ENCODE data around the gene PLCB3. TPM values are rescaled to one million over a fixed set of nuclear protein-coding genes. Genes with fewer than 3 reads are reported as not detected.

PLCB3 gene
- total RNA-seq, 1 experiment from 2014 or later: 40.6 TPM

GRCh38 chr11:64286801-64287159 lies 35.5 kb downstream of the PLCB3 start:
- POLR2A ChIA-PET: no interaction called here
- CTCF ChIA-PET: no interaction called here
- Histone ChIP-seq H3K9me3 (no peaks in the 10 kb centered on the region), H3K27me3 (replicated peaks; ENCODE audit: control insufficient read depth, insufficient read depth, low read length) (no peaks in the 10 kb centered on the region), H3K36me3 (ENCODE audit: control insufficient read depth, insufficient read depth, low read length) (no peaks in the 10 kb centered on the region; the same call in 1 of the 2 replicates), H3K4me1 (peaks cover 11% of the 10 kb centered on the region), H3K4me3 (ENCODE audit: low read depth, low read length) (no peak overlapping the region)
- H3K4me1 Mint-ChIP-seq (ENCODE audit: low read depth, unreplicated experiment): peaks cover 9% of the 10 kb centered on the region
- peaks cover 5% of the 10 kb centered on the region for H3K27me3 Mint-ChIP-seq (ENCODE audit: insufficient read depth, unreplicated experiment)
- H3K9me3 Mint-ChIP-seq (ENCODE audit: unreplicated experiment): no peaks in the 10 kb centered on the region
- TF ChIP-seq CTCF (IDR thresholded peaks at IDR 0.05; ENCODE audit: insufficient read depth in 1 of 2, low read depth in 1 of 2, low read length in 1 of 2, severe bottlenecking in 1 of 2, unreplicated experiment in 1 of 2): no peak
- H3K36me3 Mint-ChIP-seq (ENCODE audit: insufficient read depth, unreplicated experiment): peaks cover 17% of the 10 kb centered on the region
- peak overlapping the region; percentile 54 for H3K27ac Mint-ChIP-seq (ENCODE audit: unreplicated experiment)
- peak in 1 of 2 experiments; percentile 26 for DNase-seq
- intact Hi-C loops (cut with micrococcal nuclease; ENCODE audit: unreplicated experiment): no loop called here
- H3K4me3 Mint-ChIP-seq (ENCODE audit: unreplicated experiment): peak overlapping the region; percentile 82
- BruUV-seq (replicated peaks): no TSS peak

- Mint-ChIP-seq H3K4me1 (ENCODE audit: low read depth, unreplicated experiment) (peaks cover 9% of the 10 kb centered on the region), H3K27me3 (ENCODE audit: insufficient read depth, unreplicated experiment) (peaks cover 9% of the 10 kb centered on the region), H3K4me3 (ENCODE audit: unreplicated experiment) (no peak overlapping the region), H3K36me3 (ENCODE audit: insufficient read depth, unreplicated experiment) (peaks cover 17% of the 10 kb centered on the region), H3K9me3 (ENCODE audit: unreplicated experiment) (no peaks in the 10 kb centered on the region), H3K27ac (ENCODE audit: unreplicated experiment) (no peak overlapping the region)
- intact Hi-C loops (cut with micrococcal nuclease; ENCODE audit: unreplicated experiment): no loop called here
- ChIA-PET POLR2A (no interaction called here), CTCF (no interaction called here)
- H3K9me3 ChIP-seq: no peaks in the 10 kb centered on the region
- no peaks in the 10 kb centered on the region; the same call in 1 of the 2 replicates for H3K27me3 ChIP-seq (replicated peaks; ENCODE audit: control insufficient read depth, insufficient read depth, low read length)
- BruUV-seq (replicated peaks): no TSS peak
- H3K36me3 ChIP-seq (ENCODE audit: control insufficient read depth, insufficient read depth, low read length): no peaks in the 10 kb centered on the region
- peaks cover 12% of the 10 kb centered on the region for H3K4me1 ChIP-seq
- DNase-seq: no peak
- no peak for TF ChIP-seq CTCF (IDR thresholded peaks at IDR 0.05; ENCODE audit: insufficient read depth in 1 of 2, low read depth in 1 of 2, low read length in 1 of 2, severe bottlenecking in 1 of 2, unreplicated experiment in 1 of 2)
- no peak overlapping the region for H3K4me3 ChIP-seq (ENCODE audit: low read depth, low read length)
These were observed 36.5 kb downstream of the PLCB3 start for GRCh38 chr11:64287676-64288352.

GRCh38 chr11:64288353-64288750 lies 37.0 kb downstream of the PLCB3 start:
- Histone ChIP-seq H3K36me3 (ENCODE audit: control insufficient read depth, insufficient read depth, low read length) (no peaks in the 10 kb centered on the region), H3K27me3 (replicated peaks; ENCODE audit: control insufficient read depth, insufficient read depth, low read length) (peaks cover 2% of the 10 kb centered on the region; the same call in 1 of the 2 replicates), H3K4me1 (peaks cover 12% of the 10 kb centered on the region), H3K4me3 (ENCODE audit: low read depth, low read length) (no peak overlapping the region), H3K9me3 (no peaks in the 10 kb centered on the region)
- intact Hi-C loops (cut with micrococcal nuclease; ENCODE audit: unreplicated experiment): no loop called here
- H3K27me3 Mint-ChIP-seq (ENCODE audit: insufficient read depth, unreplicated experiment): peaks cover 9% of the 10 kb centered on the region
- peaks cover 17% of the 10 kb centered on the region for H3K36me3 Mint-ChIP-seq (ENCODE audit: insufficient read depth, unreplicated experiment)
- ChIA-PET CTCF (no interaction called here), POLR2A (no interaction called here)
- peaks cover 9% of the 10 kb centered on the region for H3K4me1 Mint-ChIP-seq (ENCODE audit: low read depth, unreplicated experiment)
- no TSS peak for BruUV-seq (replicated peaks)
- H3K4me3 Mint-ChIP-seq (ENCODE audit: unreplicated experiment): no peak overlapping the region
- no peaks in the 10 kb centered on the region for H3K9me3 Mint-ChIP-seq (ENCODE audit: unreplicated experiment)
- no peak for DNase-seq
- TF ChIP-seq CTCF (IDR thresholded peaks at IDR 0.05; ENCODE audit: insufficient read depth in 1 of 2, low read depth in 1 of 2, low read length in 1 of 2, severe bottlenecking in 1 of 2, unreplicated experiment in 1 of 2): no peak
- H3K27ac Mint-ChIP-seq (ENCODE audit: unreplicated experiment): no peak overlapping the region
